Measurements from ENCODE around the gene ARID5B. TPM values are rescaled to one million over a fixed set of nuclear protein-coding genes. Genes with fewer than 3 reads are reported as not detected.
"Not testable (repeated sequence)": the region's sequence is repeated elsewhere in the genome, so short reads cannot be mapped to it uniquely, and the experiment has no call there.

ARID5B gene
- total RNA-seq, 2 experiments from 2014 or later, result 86.3 to 87.1 TPM

- Mint-ChIP-seq H3K27me3 (ENCODE audit: low read depth) (no peaks in the 10 kb centered on the region), H3K27ac (no peak overlapping the region), H3K4me1 (ENCODE audit: low read depth) (peaks cover 89% of the 10 kb centered on the region), H3K4me3 (no peak overlapping the region), H3K9me3 (peaks cover 7% of the 10 kb centered on the region), H3K36me3 (ENCODE audit: low read depth) (peaks cover 71% of the 10 kb centered on the region)
- intact Hi-C loops (cut with micrococcal nuclease), result loop anchor here (10.0 kb wide), 1 partner anchor 970 kb away; no protein-coding TSS in a partner anchor
- CTCF ChIA-PET, result interaction anchor here (0.6 to 2.4 kb wide), 9 partner anchors 22 to 274 kb away, joined by 3 to 11 read pairs (median 4); no protein-coding TSS in a partner anchor
- no peak for DNase-seq
Observed at GRCh38 chr10:62025134-62025794, 123.8 kb downstream of the ARID5B start.

GRCh38 chr10:62025901-62026879 is 124.7 kb downstream of the ARID5B start:
- peaks cover 78% of the 10 kb centered on the region for H3K36me3 Mint-ChIP-seq (ENCODE audit: low read depth)
- no peak for DNase-seq
- H3K27ac Mint-ChIP-seq, result peak overlapping the region; percentile 68
- H3K27me3 Mint-ChIP-seq (ENCODE audit: low read depth), result no peaks in the 10 kb centered on the region
- H3K4me1 Mint-ChIP-seq (ENCODE audit: low read depth), result peaks cover 91% of the 10 kb centered on the region
- no peak overlapping the region for H3K4me3 Mint-ChIP-seq
- intact Hi-C loops (cut with micrococcal nuclease), result loop anchor here (10.0 kb wide), 1 partner anchor 969 kb away; no protein-coding TSS in a partner anchor
- CTCF ChIA-PET, result interaction anchor here (0.6 to 2.4 kb wide), 5 partner anchors 21 to 275 kb away, joined by 3 to 11 read pairs (median 3); no protein-coding TSS in a partner anchor
- peaks cover 7% of the 10 kb centered on the region for H3K9me3 Mint-ChIP-seq

- Mint-ChIP-seq H3K4me1 (ENCODE audit: low read depth) (peaks cover 88% of the 10 kb centered on the region), H3K4me3 (no peak overlapping the region), H3K27ac (peak overlapping the region; percentile 81), H3K9me3 (peaks cover 3% of the 10 kb centered on the region), H3K27me3 (ENCODE audit: low read depth) (no peaks in the 10 kb centered on the region), H3K36me3 (ENCODE audit: low read depth) (peaks cover 71% of the 10 kb centered on the region)
- DNase-seq, result no peak
- intact Hi-C loops (cut with micrococcal nuclease), result loop anchor here (10.0 kb wide), 1 partner anchor 967 kb away; no protein-coding TSS in a partner anchor
- CTCF ChIA-PET, result interaction anchor here (0.7 kb wide), 1 partner anchor 12 kb away, joined by 3 read pairs; no protein-coding TSS in a partner anchor
Observed at GRCh38 chr10:62027841-62028501, 126.5 kb downstream of the ARID5B start.

GRCh38 chr10:62028502-62028842 is 127.0 kb downstream of the ARID5B start:
- DNase-seq; H3K4me3 Mint-ChIP-seq; H3K9me3 Mint-ChIP-seq; H3K27me3 Mint-ChIP-seq (ENCODE audit: low read depth): not testable (repeated sequence)
- Mint-ChIP-seq H3K4me1 (ENCODE audit: low read depth) (peaks cover 88% of the 10 kb centered on the region), H3K36me3 (ENCODE audit: low read depth) (peaks cover 71% of the 10 kb centered on the region), H3K27ac (peak overlapping the region; percentile 81)
- intact Hi-C loops (cut with micrococcal nuclease), result loop anchor here (10.0 kb wide), 1 partner anchor 966 kb away; no protein-coding TSS in a partner anchor
- CTCF ChIA-PET, result interaction anchor here (0.7 kb wide), 1 partner anchor 12 kb away, joined by 3 read pairs; no protein-coding TSS in a partner anchor

DNA sequence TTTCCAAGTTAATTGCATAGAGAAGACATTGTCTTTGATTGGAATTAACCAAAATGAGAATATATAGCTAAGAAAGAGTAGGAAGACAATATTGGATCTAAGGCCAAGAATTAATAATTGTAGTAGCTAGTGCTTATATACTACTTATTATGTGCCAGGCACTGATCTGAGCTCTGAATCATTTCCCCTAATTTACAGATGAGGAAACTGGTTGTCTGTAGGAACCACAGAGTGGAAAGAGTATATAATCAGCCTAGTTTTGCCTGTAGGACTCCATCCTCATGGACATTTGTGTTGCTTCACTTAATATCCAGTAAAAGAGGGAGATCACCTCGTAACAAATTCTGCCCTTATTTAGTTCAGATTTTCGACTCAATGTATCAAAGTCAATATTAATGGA is 127.9 kb downstream of the ARID5B start:
- CTCF ChIA-PET, result no interaction called here
- Mint-ChIP-seq H3K4me3 (no peak overlapping the region), H3K27me3 (ENCODE audit: low read depth) (no peaks in the 10 kb centered on the region), H3K9me3 (no peaks in the 10 kb centered on the region), H3K27ac (peak overlapping the region; percentile 81), H3K4me1 (ENCODE audit: low read depth) (peaks cover 84% of the 10 kb centered on the region), H3K36me3 (ENCODE audit: low read depth) (peaks cover 66% of the 10 kb centered on the region)
- intact Hi-C loops (cut with micrococcal nuclease), result loop anchor here (10.0 kb wide), 1 partner anchor 965 kb away; no protein-coding TSS in a partner anchor
- no peak for DNase-seq

- no peaks in the 10 kb centered on the region for H3K9me3 Mint-ChIP-seq
- H3K36me3 Mint-ChIP-seq (ENCODE audit: low read depth), result peaks cover 66% of the 10 kb centered on the region
- no peak overlapping the region for H3K4me3 Mint-ChIP-seq
- CTCF ChIA-PET, result interaction anchor here (0.7 kb wide), 1 partner anchor 9 kb away, joined by 3 read pairs; no protein-coding TSS in a partner anchor
- H3K4me1 Mint-ChIP-seq (ENCODE audit: low read depth), result peaks cover 86% of the 10 kb centered on the region
- DNase-seq, result no peak
- H3K27ac Mint-ChIP-seq, result peak overlapping the region; percentile 81
- intact Hi-C loops (cut with micrococcal nuclease), result loop anchor here (10.0 kb wide), 1 partner anchor 277 kb away; no protein-coding TSS in a partner anchor
- H3K27me3 Mint-ChIP-seq (ENCODE audit: low read depth), result no peaks in the 10 kb centered on the region
Observed at GRCh38 chr10:62031507-62031906, 130.0 kb downstream of the ARID5B start.

DNA sequence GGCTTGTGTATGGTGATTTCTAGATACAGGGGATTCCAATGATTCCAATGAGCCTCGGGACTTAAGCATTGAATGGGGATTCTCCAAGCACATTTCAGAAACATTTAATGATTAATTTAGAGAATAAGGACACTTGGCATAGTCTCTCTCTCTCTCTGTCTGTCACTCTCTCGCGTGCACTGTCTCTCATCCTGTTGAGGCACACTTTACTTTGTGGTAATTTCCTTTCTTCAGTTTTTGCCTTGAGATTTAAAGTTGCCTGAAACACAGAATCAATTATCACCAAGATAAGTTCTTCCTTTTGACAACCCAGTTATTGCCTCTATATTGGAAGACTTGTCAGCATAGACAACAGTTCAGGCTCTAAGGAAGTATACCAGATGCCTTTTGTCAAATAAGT is 131.6 kb downstream of the ARID5B start:
- H3K36me3 Mint-ChIP-seq (ENCODE audit: low read depth), result peaks cover 61% of the 10 kb centered on the region
- peak overlapping the region; percentile 84 for H3K27ac Mint-ChIP-seq
- peaks cover 89% of the 10 kb centered on the region for H3K4me1 Mint-ChIP-seq (ENCODE audit: low read depth)
- intact Hi-C loops (cut with micrococcal nuclease), result loop anchor here (10.0 kb wide), 1 partner anchor 278 kb away; no protein-coding TSS in a partner anchor
- H3K27me3 Mint-ChIP-seq (ENCODE audit: low read depth), result no peaks in the 10 kb centered on the region
- no peak overlapping the region for H3K4me3 Mint-ChIP-seq
- no peak for DNase-seq
- CTCF ChIA-PET, result no interaction called here
- H3K9me3 Mint-ChIP-seq, result no peaks in the 10 kb centered on the region

- Mint-ChIP-seq H3K27me3 (ENCODE audit: low read depth) (no peaks in the 10 kb centered on the region), H3K9me3 (no peaks in the 10 kb centered on the region), H3K36me3 (ENCODE audit: low read depth) (peaks cover 58% of the 10 kb centered on the region), H3K4me1 (ENCODE audit: low read depth) (peaks cover 86% of the 10 kb centered on the region), H3K27ac (no peak overlapping the region), H3K4me3 (no peak overlapping the region)
- CTCF ChIA-PET, result interaction anchor here (1.7 kb wide), 1 partner anchor 12 kb away, joined by 4 read pairs; no protein-coding TSS in a partner anchor
- intact Hi-C loops (cut with micrococcal nuclease), result loop anchor here (10.0 kb wide), 1 partner anchor 279 kb away; no protein-coding TSS in a partner anchor
- DNase-seq, result no peak
Observed at GRCh38 chr10:62034096-62034640, 132.7 kb downstream of the ARID5B start.

- intact Hi-C loops (cut with micrococcal nuclease), result loop anchor here (10.0 kb wide), 1 partner anchor 282 kb away; no protein-coding TSS in a partner anchor
- peaks cover 85% of the 10 kb centered on the region for H3K4me1 Mint-ChIP-seq (ENCODE audit: low read depth)
- no peaks in the 10 kb centered on the region for H3K27me3 Mint-ChIP-seq (ENCODE audit: low read depth)
- H3K27ac Mint-ChIP-seq, result peak overlapping the region; percentile 95
- no peaks in the 10 kb centered on the region for H3K9me3 Mint-ChIP-seq
- peak; percentile 52 for DNase-seq
- H3K36me3 Mint-ChIP-seq (ENCODE audit: low read depth), result peaks cover 54% of the 10 kb centered on the region
- no peak overlapping the region for H3K4me3 Mint-ChIP-seq
- CTCF ChIA-PET, result interaction anchor here (0.6 to 4.6 kb wide), 10 partner anchors 10 to 212 kb away, joined by 3 to 44 read pairs (median 4); no protein-coding TSS in a partner anchor
Observed at GRCh38 chr10:62036186-62037081, 134.9 kb downstream of the ARID5B start.

- Mint-ChIP-seq H3K4me1 (ENCODE audit: low read depth) (peaks cover 85% of the 10 kb centered on the region), H3K4me3 (no peak overlapping the region), H3K27me3 (ENCODE audit: low read depth) (no peaks in the 10 kb centered on the region), H3K36me3 (ENCODE audit: low read depth) (peaks cover 58% of the 10 kb centered on the region), H3K27ac (peak overlapping the region; percentile 95), H3K9me3 (no peaks in the 10 kb centered on the region)
- intact Hi-C loops (cut with micrococcal nuclease), result loop anchor here (10.0 kb wide), 1 partner anchor 282 kb away; no protein-coding TSS in a partner anchor
- CTCF ChIA-PET, result interaction anchor here (0.7 to 4.6 kb wide), 17 partner anchors 10 to 211 kb away, joined by 3 to 44 read pairs (median 7); no protein-coding TSS in a partner anchor
- DNase-seq, result no peak
Observed at GRCh38 chr10:62037166-62037831, 135.8 kb downstream of the ARID5B start.

All from activated naive CD4-positive, alpha-beta T cell treated with anti-CD3 and anti-CD28 coated beads for 36 hours (primary cell).